ENCODE measurements around the gene IAH1.

Gene IAH1

GRCh38 chr2:9473308-9473984 lies 905 bp upstream of the IAH1 start (continued):
- TF ChIP-seq PRDM2 (tag by site-specific recombination; IDR thresholded peaks at IDR 0.05; ENCODE audit: borderline replicate concordance) (no peak), PATZ1 (tag by site-specific recombination; IDR thresholded peaks at IDR 0.05) (no peak), ZNF391 (tag by site-specific recombination; IDR thresholded peaks at IDR 0.05; ENCODE audit: borderline replicate concordance, low read depth) (no peak), ZNF416 (tag by site-specific recombination; IDR thresholded peaks at IDR 0.05) (no peak), KLF1 (tag by site-specific recombination; IDR thresholded peaks at IDR 0.05) (no peak), ZNF140 (tag by site-specific recombination; IDR thresholded peaks at IDR 0.05) (no peak), ZFHX2 (tag by site-specific recombination; conservative IDR thresholded peaks at IDR 0.05) (no peak)

GRCh38 chr2:9473985-9474360 lies 378 bp upstream of the IAH1 start:
- Histone ChIP-seq H3K4me1 (ENCODE audit: control insufficient read depth, insufficient read depth, low read length) (no peaks in the 10 kb centered on the region; the same call in 1 of the 2 replicates), H3K36me3 (ENCODE audit: control insufficient read depth in 2 of 2, insufficient read depth in 1 of 2, low read length in 2 of 2) (peaks cover 0 to 63% of the 10 kb centered on the region in 2 experiments), H3K4me3 (ENCODE audit: low read depth, low read length) (peak overlapping the region; percentile 59), H3K9me3 (ENCODE audit: control insufficient read depth, insufficient read depth, low read depth, low read length) (no peaks in the 10 kb centered on the region), H3K27ac (ENCODE audit: extremely low read depth, low read depth, low read length) (peak overlapping the region; percentile 92; the same call in 1 of the 2 replicates)
- TF ChIP-seq IKZF3 (tag by site-specific recombination; IDR thresholded peaks at IDR 0.05) (0 out of 2 replicates have a peak, but pooled peaks have one; percentile 10), ZIC2 (tag by site-specific recombination; IDR thresholded peaks at IDR 0.05) (peak; percentile 82), PATZ1 (tag by site-specific recombination; IDR thresholded peaks at IDR 0.05) (0 out of 2 replicates have a peak, but pooled peaks have one; percentile 47), HOXC10 (CRISPR knock-in tag; IDR thresholded peaks at IDR 0.05) (no peak), GLIS2 (tag by site-specific recombination; IDR thresholded peaks at IDR 0.05) (0 out of 2 replicates have a peak, but pooled peaks have one; percentile 38), ZNF140 (tag by site-specific recombination; IDR thresholded peaks at IDR 0.05) (no peak), ZNF19 (tag by site-specific recombination; IDR thresholded peaks at IDR 0.05; ENCODE audit: low read depth) (no peak), ZNF2 (tag by site-specific recombination; IDR thresholded peaks at IDR 0.05) (peak; percentile 64), ZNF26 (tag by site-specific recombination; IDR thresholded peaks at IDR 0.05) (no peak)
- POLR2A ChIA-PET, result interaction anchor here (0.7 to 3.0 kb wide), 3 partner anchors 60 to 85 kb away, joined by 3 to 12 read pairs (median 3); partner anchors contain the start of gene ADAM17
- CTCF ChIA-PET, result interaction anchor here (0.6 to 0.9 kb wide), 3 partner anchors 9 to 107 kb away, joined by 3 read pairs; no protein-coding TSS in a partner anchor

Measured in HEK293 (cell line).